Measurements from ENCODE around the gene C2orf69.

- TF ChIP-seq CTCF (conservative IDR thresholded peaks at IDR 0.05), result no peak
- TF ChIP-seq ZFX (IDR thresholded peaks at IDR 0.05), result no peak
Observed at GRCh38 chr2:199907008-199907714, 3.9 kb upstream of the C2orf69 start.

All from C4-2B (cell line).